ENCODE results near the gene CCDC24.

- TF ChIP-seq POLR2A (IDR thresholded peaks at IDR 0.05; ENCODE audit: low read depth, low read length) (no peak), POLR2AphosphoS5 (IDR thresholded peaks at IDR 0.05; ENCODE audit: insufficient read depth, low read depth, low read length) (no peak), EZH2 (IDR thresholded peaks at IDR 0.05; ENCODE audit: borderline replicate concordance, low read depth, low read length, severe bottlenecking) (no peak), MAX (IDR thresholded peaks at IDR 0.05; ENCODE audit: insufficient read depth, insufficient read length) (no peak)
- TF ChIP-seq, protein P1, sequence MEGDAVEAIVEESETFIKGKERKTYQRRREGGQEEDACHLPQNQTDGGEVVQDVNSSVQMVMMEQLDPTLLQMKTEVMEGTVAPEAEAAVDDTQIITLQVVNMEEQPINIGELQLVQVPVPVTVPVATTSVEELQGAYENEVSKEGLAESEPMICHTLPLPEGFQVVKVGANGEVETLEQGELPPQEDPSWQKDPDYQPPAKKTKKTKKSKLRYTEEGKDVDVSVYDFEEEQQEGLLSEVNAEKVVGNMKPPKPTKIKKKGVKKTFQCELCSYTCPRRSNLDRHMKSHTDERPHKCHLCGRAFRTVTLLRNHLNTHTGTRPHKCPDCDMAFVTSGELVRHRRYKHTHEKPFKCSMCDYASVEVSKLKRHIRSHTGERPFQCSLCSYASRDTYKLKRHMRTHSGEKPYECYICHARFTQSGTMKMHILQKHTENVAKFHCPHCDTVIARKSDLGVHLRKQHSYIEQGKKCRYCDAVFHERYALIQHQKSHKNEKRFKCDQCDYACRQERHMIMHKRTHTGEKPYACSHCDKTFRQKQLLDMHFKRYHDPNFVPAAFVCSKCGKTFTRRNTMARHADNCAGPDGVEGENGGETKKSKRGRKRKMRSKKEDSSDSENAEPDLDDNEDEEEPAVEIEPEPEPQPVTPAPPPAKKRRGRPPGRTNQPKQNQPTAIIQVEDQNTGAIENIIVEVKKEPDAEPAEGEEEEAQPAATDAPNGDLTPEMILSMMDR (IDR thresholded peaks at IDR 0.05; ENCODE audit: extremely low read depth in 1 of 2, insufficient read depth in 1 of 2, low read depth in 1 of 2, low read length in 2 of 2) = no peak
Observed at GRCh38 chr1:44035726-44036408, 44.5 kb downstream of the CCDC24 start.

Data from endothelial cell of umbilical vein (primary cell).